ENCODE measurements around the gene RBAK.
"Not testable (repeated sequence)": the region's sequence is repeated elsewhere in the genome, so short reads cannot be mapped to it uniquely, and the experiment has no call there.

The RBAK gene

DNA sequence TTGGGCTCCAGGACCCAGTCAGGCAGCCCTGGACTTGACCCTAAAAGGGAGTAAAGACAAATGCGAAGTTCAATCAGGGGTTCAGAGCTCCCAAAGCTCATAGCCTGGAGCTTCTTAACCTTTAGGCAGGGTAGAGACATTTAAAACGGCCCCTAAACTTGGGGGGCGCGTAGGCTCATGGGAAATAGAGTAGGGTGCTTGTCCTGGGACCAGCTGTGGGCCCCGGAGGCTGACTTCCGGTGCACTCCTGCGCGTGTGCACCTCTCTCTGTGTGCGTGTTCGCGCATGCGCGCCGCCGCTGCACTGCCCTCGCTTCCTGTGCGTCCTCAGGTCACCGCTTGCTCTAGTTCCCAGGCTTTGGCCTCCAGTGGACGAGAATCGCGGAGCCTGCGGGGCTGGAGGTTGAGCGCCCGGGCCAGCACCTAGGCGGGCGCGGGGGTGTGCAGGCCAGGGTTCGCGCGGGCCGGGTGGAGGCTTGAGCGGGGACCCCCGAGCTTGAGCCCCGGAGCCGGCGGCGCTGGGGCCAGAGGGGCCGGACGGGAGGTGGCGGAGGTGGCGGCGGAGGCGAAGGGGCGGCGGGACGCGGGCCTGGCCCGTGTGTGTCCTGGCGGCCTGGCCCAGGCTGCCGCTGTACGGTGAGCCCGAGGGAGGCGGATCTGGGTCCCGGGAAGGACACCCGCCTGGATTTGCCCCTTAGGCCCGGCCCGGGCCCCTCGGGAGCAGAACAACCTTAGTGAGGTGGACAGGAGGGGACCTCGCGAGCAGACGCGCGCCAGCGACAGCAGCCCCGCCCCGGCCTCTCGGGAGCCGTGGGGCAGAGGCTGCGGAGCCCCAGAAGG is at the start of gene RBAK:
Gene RBAK, plus strand, starts transcription at position 303 of the 839 bp plus-strand sequence. CDS start 2,217 bp downstream, outside the sequence.
- peak; percentile 63 for DNase-seq

DNA sequence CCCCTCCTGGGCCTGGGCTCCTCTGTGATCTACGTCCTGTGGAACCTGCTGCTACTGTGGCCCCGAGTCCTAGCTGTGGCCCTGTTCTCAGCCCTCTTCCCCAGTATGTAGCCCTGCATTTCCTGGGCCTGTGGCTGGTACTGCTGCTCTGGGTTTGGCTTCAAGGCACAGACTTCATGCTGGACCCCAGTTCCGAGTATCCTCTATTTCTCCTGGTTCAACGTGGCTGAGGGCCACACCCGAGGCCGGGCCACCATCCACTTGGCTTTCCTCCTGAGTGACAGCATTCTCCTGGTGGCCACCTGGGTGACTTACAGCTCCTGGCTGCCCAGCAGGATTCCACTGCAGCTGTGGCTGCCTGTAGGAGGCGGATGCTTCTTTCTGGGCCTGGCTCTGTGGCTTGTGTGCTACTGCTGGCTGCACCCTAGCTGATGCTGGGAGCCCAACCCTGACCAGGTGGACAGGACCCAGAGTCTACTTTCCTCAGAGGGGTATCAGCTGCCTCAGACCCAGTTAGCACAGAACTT is 48.9 kb upstream of the RBAK start:
- no peak for DNase-seq

DNA sequence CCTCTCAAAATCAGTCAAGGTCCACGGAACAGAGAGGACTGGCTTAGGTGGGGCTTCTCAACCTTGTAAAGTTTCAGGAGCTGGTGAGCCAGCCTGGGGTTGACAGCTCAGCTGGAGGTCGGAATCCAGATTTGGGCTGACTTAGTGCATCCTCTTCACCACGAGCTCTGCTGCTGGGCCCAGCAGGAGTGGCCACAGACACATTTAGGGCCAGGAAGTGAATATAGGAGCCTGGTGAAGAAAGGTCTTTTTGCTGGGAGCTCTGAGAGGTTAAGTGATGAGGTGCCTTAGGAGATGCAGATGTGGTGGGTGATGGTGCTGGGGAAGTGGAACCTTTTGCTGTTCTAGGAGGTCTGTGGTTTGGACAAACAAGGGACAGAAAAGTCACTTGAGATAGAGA is 47.4 kb upstream of the RBAK start:
- no peak for DNase-seq

DNA sequence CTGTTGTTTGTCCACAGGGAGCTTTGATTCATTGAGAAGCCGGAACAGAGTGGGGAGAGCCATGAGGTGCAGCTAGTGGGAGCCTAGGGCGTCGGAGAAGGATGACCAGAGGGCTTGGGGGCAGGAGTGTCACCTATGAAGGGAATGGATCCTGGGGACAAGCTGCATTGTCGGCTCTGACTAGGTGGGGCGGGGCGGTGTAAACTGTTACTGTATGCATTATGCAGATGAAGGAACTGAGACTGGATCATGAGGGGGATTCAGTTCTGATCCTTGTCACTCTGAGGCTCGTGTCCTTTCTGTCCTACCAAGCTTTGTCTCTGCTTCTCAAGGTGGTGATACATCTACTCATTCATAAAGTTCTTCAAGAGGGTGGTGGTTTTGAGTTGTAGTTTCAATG is 46.8 kb upstream of the RBAK start:
- DNase-seq, result no peak

DNA sequence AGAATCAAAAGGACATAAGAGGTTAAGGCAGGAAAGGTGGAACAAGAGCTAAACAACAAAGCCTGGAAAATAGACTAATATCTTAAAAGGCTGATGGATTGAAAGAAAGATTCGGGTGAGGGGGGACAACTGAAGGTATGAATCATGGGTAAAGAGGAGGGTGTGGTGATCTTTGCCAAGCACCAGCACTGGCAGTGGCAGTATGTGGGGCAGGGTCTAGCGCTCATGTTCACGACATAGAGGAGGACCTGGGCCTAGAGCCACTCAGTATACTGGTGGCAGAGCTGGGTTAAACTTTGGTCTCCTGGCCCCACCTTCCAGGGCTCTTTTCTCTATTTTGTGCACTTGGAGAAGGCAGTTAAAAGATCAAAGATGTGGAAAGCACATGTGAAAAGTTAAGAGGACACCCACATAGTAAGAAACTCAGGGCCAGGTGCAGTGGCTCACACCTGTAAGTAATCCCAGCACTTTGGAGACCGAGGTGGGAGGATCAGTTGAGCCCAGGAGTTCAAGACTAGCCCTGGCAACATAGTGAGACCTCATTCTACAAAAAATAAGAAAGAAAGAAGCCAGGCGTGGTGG is 46.2 kb upstream of the RBAK start:
- no peak for DNase-seq

DNA sequence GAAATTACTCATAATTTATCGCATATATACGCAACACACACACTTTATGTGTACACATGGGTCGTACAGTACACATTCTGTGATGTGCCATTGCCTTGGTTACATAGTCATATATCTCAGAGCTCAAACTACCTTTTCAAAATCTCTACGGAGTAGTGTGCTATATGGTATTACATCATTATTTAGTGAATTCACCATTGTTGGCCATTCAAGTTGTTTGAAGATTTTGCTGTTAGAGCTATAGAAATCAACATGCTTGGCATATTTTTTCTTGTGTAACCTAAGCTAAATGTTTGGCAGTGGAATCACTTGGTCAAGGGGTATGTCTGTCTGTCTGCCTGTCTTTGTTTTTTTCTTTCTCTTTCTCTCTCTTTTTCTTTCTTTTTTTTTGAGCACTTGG is 44.7 kb upstream of the RBAK start:
- no peak for DNase-seq

DNA sequence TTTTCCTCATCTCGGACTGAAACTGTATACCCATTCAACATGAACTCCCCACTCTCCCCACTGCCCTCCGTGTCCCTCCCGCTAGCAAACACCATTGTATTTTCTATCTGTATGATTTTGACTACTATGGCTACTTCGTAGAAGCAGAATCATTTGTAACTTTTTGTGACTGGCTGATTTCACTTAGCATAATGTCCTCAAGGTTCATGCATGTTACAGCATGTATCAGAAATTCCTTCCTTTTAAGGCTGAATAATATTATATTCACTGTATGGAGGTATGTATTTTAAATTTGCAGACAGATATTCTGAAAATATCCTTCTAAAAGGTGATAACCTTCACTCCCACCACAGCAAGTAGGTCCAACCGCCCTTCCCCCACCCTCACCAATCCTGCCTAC is 43.7 kb upstream of the RBAK start:
- DNase-seq, result no peak

DNA sequence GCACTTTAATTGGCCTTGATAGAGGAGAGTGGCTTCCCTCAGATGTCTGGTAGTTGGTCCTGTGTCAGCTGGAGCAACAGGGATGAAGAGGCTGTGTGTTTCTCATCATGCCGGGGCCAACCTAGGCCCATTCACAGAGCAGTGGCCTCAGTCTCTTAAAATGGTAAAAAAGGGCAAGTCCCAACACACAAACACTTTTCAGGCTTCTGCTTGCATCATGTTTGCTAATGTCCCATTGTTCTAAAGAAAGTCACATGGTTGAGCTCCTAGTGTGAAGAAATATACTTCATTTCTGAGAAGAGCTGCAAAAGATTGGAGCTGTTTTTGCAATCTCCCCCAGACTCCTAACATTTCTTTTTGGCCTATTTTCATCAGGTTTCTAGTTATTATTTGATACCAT is 40.6 kb upstream of the RBAK start:
- no peak for DNase-seq

DNA sequence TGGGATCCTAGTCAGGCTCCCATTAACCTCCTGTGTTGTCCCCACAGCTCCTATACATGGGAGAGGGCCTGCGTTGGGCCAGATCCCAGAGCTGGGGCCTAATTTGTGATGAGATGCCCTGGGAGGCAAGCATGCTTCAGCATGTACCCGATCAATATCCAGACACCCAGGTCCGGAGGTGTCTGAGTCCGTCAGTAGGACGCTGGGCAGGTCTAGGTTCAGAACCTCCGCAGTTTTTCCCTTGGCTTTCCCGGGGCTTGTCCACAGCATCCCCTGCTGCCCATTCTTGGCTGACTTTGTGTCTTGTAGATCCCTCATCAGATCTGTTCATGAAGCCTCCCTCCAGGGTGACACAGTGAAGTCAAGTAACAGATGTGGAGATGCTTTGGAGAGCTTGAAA is 32.7 kb upstream of the RBAK start:
- DNase-seq, result no peak

DNA sequence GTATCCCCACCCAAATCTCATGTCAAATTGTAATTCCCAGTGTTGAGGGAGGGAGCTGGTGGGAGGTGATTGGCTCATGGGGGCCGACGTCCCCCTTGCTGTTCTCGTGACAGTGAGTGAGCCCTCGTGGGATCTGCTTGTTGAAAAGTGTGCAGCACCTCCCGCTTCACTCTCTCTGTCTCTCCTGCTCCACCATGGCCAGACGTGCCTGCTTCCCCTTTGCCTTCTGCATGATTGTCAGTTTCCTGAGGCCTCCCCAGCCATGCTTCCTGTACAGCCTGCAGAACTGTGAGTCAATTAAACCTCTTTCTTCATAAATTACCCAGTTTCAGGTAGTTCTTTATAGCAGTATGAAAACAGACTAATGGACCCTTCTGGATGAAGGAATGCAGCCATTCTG is 29.7 kb upstream of the RBAK start:
- DNase-seq, result not testable (repeated sequence)

DNA sequence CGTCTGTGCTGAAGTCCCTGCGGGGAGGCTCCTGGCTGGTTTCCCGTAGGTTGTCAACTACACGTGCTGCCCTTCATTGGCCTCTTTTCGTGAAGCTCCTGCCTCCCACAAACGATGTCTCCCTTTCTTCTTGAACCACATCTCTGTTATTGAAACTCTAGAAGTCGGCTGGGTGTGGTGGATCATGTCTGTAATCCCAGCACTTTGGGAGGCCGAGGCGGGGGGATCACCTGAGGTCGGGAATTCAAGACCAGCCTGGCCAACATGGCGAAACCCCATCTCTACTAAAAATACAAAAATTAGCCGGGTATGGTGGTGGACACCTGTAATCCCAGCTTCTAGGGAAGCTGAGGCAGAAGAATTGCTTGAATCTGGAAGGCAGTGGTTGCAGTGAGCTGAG is 28.0 kb upstream of the RBAK start:
- DNase-seq, result not testable (repeated sequence)

DNA sequence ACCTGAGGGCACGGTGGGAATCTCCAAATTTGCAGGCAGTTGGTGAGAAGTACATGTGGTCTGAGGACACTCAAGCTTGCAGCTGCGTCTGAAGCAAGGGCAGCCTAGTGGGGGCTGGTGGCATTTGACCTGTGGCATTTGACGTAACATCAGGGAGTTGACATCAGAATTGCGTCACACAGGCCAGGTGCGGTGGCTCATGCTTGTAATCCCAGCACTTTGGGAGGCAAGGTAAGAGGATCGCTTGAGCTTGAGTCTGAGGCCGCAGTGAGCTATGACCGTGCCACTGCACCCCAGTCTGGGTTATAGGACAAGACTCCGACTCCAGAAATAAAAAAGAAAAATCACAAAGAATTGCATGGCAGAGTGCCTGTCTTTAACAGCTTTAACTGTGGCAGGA is 25.6 kb upstream of the RBAK start:
- no peak for DNase-seq

DNA sequence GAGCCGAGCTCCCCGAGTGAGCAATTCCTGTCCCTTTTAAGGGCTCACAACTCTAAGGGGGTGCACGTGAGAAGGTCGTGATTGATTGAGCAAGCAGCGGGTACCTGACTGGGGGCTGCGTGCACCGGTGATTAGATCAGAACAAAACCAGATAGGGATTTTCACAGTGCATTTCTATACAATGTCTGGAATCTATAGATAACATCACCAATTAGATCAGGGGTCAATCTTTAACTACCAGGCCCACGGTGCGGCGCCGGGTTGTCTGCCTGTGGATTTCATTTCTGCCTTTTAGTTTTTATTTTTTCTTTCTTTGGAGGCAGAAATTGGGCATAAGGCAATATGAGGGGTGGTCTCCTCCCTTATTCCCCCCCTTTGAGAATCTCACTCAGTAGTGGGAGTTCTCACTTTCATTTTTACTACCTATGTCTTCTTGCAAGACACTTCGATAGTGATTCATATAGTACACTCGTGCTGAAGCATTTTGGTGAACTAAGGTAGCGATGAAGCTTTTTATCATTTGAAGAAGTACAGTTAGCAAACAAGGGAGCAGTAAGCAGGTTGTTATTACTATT is 24.6 kb upstream of the RBAK start:
- not testable (repeated sequence) for DNase-seq

DNA sequence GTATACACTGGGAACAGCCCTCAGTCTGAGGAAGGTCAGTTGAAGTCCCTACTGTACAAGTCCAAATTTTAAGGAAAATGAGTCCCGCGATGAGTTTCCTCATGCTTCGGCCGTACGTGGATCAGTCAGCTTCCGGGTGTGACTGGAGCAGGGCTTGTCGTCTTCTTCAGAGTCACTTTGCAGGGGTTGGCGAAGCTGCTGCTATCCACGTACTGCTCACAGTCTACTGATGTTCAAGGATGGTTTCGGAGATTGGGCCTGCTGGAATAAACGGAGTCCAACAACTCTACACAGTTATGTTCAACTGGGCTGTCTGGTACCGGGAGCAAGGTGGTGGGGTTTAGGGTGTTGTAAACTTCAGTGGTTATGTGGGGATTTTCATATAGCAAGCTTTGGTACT is 22.0 kb upstream of the RBAK start:
- DNase-seq, result not testable (repeated sequence)

DNA sequence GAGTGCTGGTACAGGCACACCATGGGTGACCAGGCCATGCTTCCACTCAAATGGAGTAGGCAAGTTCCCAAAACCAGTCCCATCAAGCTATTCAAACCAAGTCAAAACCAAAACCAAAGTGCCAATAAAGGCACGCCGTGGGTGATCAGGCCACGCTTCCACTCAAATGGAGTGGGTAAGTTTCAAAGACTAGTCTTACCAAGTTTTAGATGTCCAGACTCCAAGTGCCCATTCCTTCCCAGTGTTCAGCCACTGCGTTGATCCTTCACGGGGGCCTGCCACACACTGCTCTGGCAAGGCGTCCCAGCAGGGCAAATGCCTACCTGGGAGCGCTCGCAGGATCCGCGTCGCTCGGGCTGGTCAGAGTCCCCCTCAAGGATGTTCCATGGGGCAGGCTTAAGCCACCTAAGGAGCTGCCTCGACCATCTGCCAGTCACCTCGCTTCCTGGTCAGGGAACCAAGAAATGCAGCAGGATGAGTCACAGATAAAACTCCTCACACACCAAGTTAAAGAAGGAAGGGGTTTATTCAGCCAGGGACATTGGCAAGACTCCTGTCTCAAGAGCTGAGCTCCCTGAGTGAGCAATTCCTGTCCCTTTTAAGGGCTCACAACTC is 17.8 kb upstream of the RBAK start:
- DNase-seq, result not testable (repeated sequence)

DNA sequence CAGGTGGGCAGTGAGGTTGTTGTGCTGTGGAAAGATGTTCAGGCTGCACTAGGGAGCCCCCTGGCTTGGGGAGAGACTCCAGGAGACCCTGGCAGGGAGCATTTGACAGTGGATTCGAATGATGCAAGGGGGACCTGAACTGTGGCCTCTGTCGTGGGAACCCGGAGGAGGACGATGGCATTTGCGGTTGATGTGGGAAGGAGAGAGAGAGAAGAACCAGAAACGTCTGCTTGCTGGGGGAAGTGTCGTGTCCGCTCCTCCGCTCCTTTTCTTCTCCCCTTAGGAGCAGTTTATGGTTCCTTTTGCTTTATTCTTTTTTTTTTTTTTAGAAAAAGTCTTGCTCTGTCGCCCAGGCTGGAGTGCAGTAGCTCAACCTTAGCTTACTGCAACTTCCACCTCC is 12.5 kb upstream of the RBAK start:
- DNase-seq, result not testable (repeated sequence)

DNA sequence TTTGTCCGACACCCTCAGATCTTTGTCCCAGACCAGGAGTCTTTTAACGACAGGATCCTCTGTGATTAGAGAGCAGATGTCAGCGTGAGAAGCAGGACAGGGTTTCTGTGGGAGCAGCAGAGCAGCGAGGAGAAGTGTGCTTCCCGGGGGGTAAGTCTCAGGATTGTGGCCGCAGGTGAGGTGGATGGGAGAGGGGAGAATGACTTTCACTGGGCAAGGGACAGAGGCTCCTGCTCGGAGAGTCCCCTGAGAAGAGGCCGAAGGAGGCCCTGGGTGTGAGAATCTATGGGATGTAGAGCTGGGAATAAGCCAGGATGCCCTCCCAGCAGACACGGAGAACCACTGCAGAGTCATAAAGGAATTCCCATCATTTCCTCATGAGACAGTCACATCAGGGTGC is 10.4 kb upstream of the RBAK start:
- no peak for DNase-seq

DNA sequence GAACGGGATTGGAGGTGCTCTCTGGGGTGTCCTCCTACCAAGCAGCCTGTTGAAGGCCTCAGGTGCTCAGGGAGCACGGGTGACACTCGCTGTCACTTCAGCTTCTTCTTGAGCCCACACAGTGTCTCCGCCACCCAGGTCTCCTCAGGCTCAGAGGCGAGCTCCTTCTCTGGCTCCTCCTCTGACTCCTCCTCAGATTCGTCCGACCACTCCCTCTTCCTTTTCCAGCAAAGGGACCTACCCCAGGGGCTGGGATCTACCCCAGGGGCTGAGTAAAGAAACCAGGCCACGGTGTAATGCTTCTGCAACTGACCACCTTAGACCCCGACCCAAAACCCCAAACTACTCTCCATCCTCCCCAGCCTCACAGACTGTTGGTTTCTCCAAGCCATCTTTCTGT is 9.2 kb upstream of the RBAK start:
- no peak for DNase-seq

DNA sequence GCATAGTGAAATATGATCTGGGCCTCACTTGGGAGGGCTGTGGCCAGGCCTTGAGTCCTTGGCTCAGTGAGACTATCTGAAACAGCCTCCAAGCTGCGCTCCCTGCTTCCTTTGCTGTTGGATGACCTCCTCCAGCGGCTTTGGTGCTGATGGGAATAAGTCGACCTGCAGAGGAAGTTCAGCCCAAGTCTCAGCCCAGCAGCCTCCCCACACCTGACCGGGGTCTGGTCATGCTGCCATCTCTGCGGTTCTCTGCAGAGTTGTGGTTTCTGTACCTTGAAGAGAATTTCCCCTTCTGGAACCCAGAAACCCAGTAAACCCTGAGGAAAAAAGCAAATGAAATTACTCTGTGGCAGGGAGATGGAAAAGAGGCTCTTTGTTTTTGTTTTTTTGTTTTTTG is 4.6 kb upstream of the RBAK start:
- DNase-seq, result no peak

DNA sequence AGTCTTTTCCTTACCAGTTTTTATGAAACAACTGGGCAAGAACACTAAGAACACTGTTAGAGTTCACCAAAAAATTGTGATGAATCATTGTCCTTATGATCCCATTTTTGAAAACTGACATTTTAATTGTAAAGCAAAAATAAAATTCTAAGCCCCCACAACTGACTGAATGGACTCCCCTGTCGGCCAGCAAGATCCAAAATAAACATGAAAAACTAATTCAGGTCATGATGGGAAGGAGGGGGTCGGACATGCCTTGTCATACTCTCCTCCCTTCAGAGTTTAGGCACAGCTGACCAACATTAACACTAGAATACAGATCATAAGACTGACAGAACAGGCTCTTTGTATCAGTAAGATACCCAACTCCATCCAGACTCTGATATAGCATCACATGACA is 2.0 kb upstream of the RBAK start:
- no peak for DNase-seq

DNA sequence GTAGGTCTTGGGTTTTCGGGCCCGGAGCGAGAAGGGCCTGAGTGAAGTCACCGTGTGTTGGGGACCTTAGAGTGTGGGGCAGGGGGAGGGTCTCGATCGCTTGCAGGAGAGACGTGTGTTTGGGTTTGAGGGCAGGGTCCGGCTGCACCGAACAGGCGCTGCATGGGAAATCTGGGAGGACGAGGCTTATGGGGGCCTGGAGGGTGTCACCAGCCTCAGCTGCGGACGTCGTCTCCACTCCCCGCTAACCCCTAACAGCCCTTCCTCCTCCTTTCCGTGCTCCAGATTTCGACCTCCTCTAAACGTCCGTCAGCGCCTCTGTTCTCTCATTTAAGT is 705 bp downstream of the RBAK start:
- not testable (repeated sequence) for DNase-seq

DNA sequence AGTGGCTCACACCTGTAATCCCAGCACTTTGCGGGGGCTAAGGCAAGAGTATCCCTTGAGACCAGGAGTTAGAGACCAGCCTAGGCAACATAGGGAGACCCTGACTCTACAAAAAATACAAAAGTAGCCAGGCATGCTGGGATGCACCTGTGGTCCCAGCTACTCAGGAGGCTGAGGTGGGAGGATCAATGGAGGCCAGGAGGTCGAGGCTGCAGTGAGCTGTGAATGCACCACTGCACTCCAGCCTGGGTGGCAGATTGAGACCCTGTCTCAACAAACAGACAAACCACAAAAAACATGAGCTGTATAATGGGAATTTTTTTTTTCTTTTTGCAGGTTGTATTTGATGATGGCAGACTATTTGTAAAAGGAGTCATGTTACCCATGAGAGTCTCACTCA is 1.5 kb downstream of the RBAK start:
- DNase-seq, result not testable (repeated sequence)

DNA sequence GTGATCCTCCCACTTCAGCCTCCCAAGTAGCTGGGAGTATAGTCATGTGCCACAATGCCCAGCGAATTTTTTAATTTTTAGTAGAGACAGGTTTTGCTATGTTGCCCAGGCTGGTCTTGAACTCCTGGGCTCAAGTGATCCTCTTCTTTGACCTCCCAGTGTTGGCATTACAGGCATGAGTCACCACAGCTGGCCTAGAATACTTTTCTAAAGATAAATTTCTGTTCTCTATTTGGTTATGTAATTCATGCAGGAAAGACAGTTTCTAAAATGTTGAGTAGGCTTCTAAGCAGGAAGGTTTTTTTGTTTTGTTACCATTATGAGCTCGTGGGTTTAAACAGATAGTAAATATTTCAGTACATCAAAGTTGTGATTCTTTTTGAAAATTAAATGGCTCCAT is 5.0 kb downstream of the RBAK start:
- DNase-seq, result no peak

DNA sequence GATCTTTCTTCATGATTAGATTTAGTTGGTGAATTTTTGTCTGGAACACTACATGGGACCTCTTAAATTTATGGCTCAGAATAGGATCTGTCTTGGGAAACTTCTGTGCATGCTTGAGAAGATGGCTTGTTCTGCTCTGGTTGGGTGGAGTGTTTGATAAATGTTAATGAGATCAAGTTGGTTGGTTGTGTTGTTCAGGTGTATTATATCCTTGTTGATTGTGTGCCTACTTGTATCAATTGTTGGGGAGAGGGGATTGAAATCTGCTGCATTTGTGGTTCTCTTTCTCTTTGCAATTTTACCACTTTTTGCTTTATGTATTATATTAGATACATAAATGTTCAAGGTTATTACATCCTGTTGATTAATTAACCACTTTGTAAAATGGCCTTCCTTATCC is 6.1 kb downstream of the RBAK start:
- not testable (repeated sequence) for DNase-seq

Data from NCI-H526 treated with DMSO at 0.1 percent for 48 hours (cell line).